T-cell (primary cell): Measurements from ENCODE around the gene ZNF732. TPM values are rescaled to one million over a fixed set of nuclear protein-coding genes. Genes with fewer than 3 reads are reported as not detected.
A peak's percentile ranks its signal among the peaks of the same experiment; 100 is the strongest.

ENCODE experiments used
- ATAC-seq, 4 experiments: fragments of 200-7000 bp in 3 of 4; fragments of 150-1000 bp in 1 of 4; cut with Tn5 transposase; replicated peaks in 1 of 4; 1 replicate in 3 of 4; 2 replicates in 1 of 4; pipeline ENCODE4 v1.10.0; 2021; ENCODE audit warnings: moderate library complexity in 3 of 4, mild to moderate bottlenecking in 2 of 4, moderate number of reproducible peaks in 1 of 4
- CTCF ChIA-PET, 2 donors: fragments of 300-600 bp; sonication (Branson Sonifier 250); formaldehyde crosslinking; loops; one replicate each; lab custom pipeline; 2022; ENCODE audit warnings: antibody characterized with exemption in 2 of 2; lab: Charles Lee
- POLR2A ChIA-PET, 2 donors: fragments of 300-600 bp; sonication (Branson Sonifier 250); formaldehyde crosslinking; loops; one replicate each; lab custom pipeline; 2022; ENCODE audit warnings: antibody characterized with exemption in 2 of 2; lab: Charles Lee
- DNase-seq, 35 experiments: peaks; one replicate each; pipeline versions ENCODE4 v3.0.0 to v3.0.0-alpha.2; 2013 to 2023
- H3K27ac ChIP-seq: one replicate; pipeline ENCODE4 v1.5.1; 2013; ENCODE audit warnings: low read length
- H3K27me3 ChIP-seq, 2 experiments: replicated peaks in 1 of 2; 1 replicate in 1 of 2; 2 replicates in 1 of 2; pipeline versions ENCODE4 v1.6.1 to v1.7.0; 2013; ENCODE audit warnings: low read length in 1 of 2, mixed read lengths in 1 of 2; ENCODE audit not compliant: control insufficient read depth in 2 of 2, insufficient read depth in 2 of 2; ENCODE audit errors: extremely low read depth in 1 of 2
- H3K36me3 ChIP-seq, 2 donors: 1 replicate in 1 of 2; 2 replicates in 1 of 2; pipeline versions ENCODE4 v1.6.1 to v1.7.0; 2013; ENCODE audit warnings: low read length in 1 of 2; ENCODE audit not compliant: control insufficient read depth in 2 of 2, insufficient read depth in 1 of 2; ENCODE audit errors: extremely low read depth in 1 of 2
- H3K4me1 ChIP-seq, 2 experiments: 1 replicate in 1 of 2; 2 replicates in 1 of 2; pipeline versions ENCODE4 v1.6.1 to v1.7.0; 2013; ENCODE audit warnings: low read length in 2 of 2, mixed read lengths in 1 of 2; ENCODE audit not compliant: insufficient read depth in 2 of 2, control insufficient read depth in 1 of 2; ENCODE audit errors: extremely low read depth in 1 of 2
- H3K4me3 ChIP-seq, 2 donors: 1 replicate in 1 of 2; 2 replicates in 1 of 2; pipeline versions ENCODE4 v1.5.1 to v1.7.0; 2013; ENCODE audit warnings: mild to moderate bottlenecking in 2 of 2, low read length in 1 of 2, moderate library complexity in 1 of 2; ENCODE audit not compliant: control insufficient read depth in 1 of 2; ENCODE audit errors: extremely low read depth in 1 of 2
- H3K9me3 ChIP-seq: 2 replicates; pipeline ENCODE4 v1.7.0; 2013
- H3K27ac Mint-ChIP-seq, 2 donors: one replicate each; pipeline ENCODE4 v1.8.0; 2020 to 2021; ENCODE audit warnings: mild to moderate bottlenecking in 2 of 2, mixed read lengths in 2 of 2
- H3K27me3 Mint-ChIP-seq, 2 donors: one replicate each; pipeline ENCODE4 v1.8.0; 2021 to 2022; ENCODE audit warnings: mixed read lengths in 2 of 2
- H3K36me3 Mint-ChIP-seq: one replicate; pipeline ENCODE4 v1.8.0; 2021; ENCODE audit warnings: mixed read lengths
- H3K4me1 Mint-ChIP-seq, 3 donors: one replicate each; pipeline ENCODE4 v1.8.0; 2020 to 2022; ENCODE audit warnings: mixed read lengths in 3 of 3, mild to moderate bottlenecking in 1 of 3
- H3K4me3 Mint-ChIP-seq, 3 donors: one replicate each; pipeline ENCODE4 v1.8.0; 2020 to 2022; ENCODE audit warnings: mild to moderate bottlenecking in 3 of 3, mixed read lengths in 3 of 3, moderate library complexity in 3 of 3
- H3K9me3 Mint-ChIP-seq, 3 donors: one replicate each; pipeline ENCODE4 v1.8.0; 2020 to 2022; ENCODE audit warnings: mixed read lengths in 3 of 3
- WGBS: methylation state at CpG from one replicate; pipeline ENCODE4 v1.1.5; 2013; ENCODE audit warnings: missing lambda C conversion rate; ENCODE audit not compliant: insufficient coverage; 5-methylcytosine and 5-hydroxymethylcytosine counted together
- total RNA-seq, 35 experiments: library from RNA in 6 of 35; stranded (reverse) in 6 of 35; fragments of 120-200 nt in 1 of 35; gene quantifications; one replicate each; pipeline versions ENCODE4 v1.2.1 to v1.2.4 and lab custom pipeline; 2013 to 2026

The ZNF732 gene
- total RNA-seq (not detected), total RNA-seq (lab: John Stamatoyannopoulos, UW) (0 to 0.09 (median 0) reads per million in 29 experiments)
- total RNA-seq (2013): 0.06 TPM

GRCh38 chr4:304969-305680 is at the start of gene ZNF732:
TSS of gene ZNF732 (minus strand) at chr4:305474. CDS start at chr4:305310, 164 bp downstream.
- Mint-ChIP-seq H3K9me3 (peaks cover 13 to 46% (median 32%) of the 10 kb centered on the region in 3 donors), H3K4me3 (peak within 1 kb of the TSS in 1 of 3 donors; percentile 19), H3K27ac (no peak within 1 kb of the TSS), H3K27me3 (peaks cover 23 to 34% of the 10 kb centered on the region in 2 donors), H3K4me1 (peaks cover 11 to 16% (median 12%) of the 10 kb centered on the region in 3 donors), H3K36me3 (peaks cover 9% of the 10 kb centered on the region)
- WGBS: 34% methylated on average over 46 of the region's 53 CpGs
- peak within 1 kb of the TSS in 1 of 2 donors; percentile 29 for H3K4me3 ChIP-seq
- CTCF ChIA-PET: no interaction called here
- H3K9me3 ChIP-seq: peaks cover 2% of the 10 kb centered on the region
- H3K36me3 ChIP-seq: no peaks in the 10 kb centered on the region
- POLR2A ChIA-PET: no interaction called here
- H3K27ac ChIP-seq: no peak within 1 kb of the TSS
- no peaks in the 10 kb centered on the region for H3K4me1 ChIP-seq
- peaks cover 4 to 18% of the 10 kb centered on the region in 2 experiments for H3K27me3 ChIP-seq
- no peak for ATAC-seq
- DNase-seq: no peak

GRCh38 chr4:340011-340410 is 34.7 kb upstream of the ZNF732 start:
- H3K9me3 ChIP-seq: peaks cover 11% of the 10 kb centered on the region
- Mint-ChIP-seq H3K9me3 (peaks cover 15 to 32% (median 28%) of the 10 kb centered on the region in 3 donors), H3K27ac (no peak overlapping the region), H3K4me1 (peaks cover 36 to 48% (median 39%) of the 10 kb centered on the region in 3 donors), H3K36me3 (peaks cover 59% of the 10 kb centered on the region), H3K27me3 (no peaks in the 10 kb centered on the region), H3K4me3 (peak overlapping the region in 2 of 3 donors; percentile 17 to 99)
- POLR2A ChIA-PET: no interaction called here
- ATAC-seq (no peak), DNase-seq (peak in 1 of 35 experiments; percentile 4)
- no peak overlapping the region for H3K27ac ChIP-seq
- H3K4me1 ChIP-seq: peaks cover 0 to 26% of the 10 kb centered on the region in 2 experiments
- H3K4me3 ChIP-seq: no peak overlapping the region
- peaks cover 0 to 15% of the 10 kb centered on the region in 2 donors for H3K36me3 ChIP-seq
- WGBS: 100% methylated on average over 2 of the region's 4 CpGs
- CTCF ChIA-PET: no interaction called here
- H3K27me3 ChIP-seq: no peaks in the 10 kb centered on the region

- Histone ChIP-seq H3K36me3 (peaks cover 0 to 5% of the 10 kb centered on the region in 2 donors), H3K27ac (no peak overlapping the region), H3K9me3 (peaks cover 11% of the 10 kb centered on the region), H3K27me3 (no peaks in the 10 kb centered on the region), H3K4me1 (peaks cover 0 to 26% of the 10 kb centered on the region in 2 experiments), H3K4me3 (peak overlapping the region; percentile 57 to 97)
- H3K27me3 Mint-ChIP-seq: no peaks in the 10 kb centered on the region
- H3K36me3 Mint-ChIP-seq: peaks cover 50% of the 10 kb centered on the region
- no peak for ATAC-seq
- H3K4me3 Mint-ChIP-seq: peak overlapping the region; percentile 99
- DNase-seq: peak in 1 of 35 experiments; percentile 9
- peaks cover 15 to 25% (median 25%) of the 10 kb centered on the region in 3 donors for H3K9me3 Mint-ChIP-seq
- ChIA-PET POLR2A (no interaction called here), CTCF (interaction anchor here in 1 of 2 donors (0.6 kb wide), 1 partner anchor 575 kb away, joined by 3 read pairs; no protein-coding TSS in a partner anchor)
- peaks cover 36 to 51% (median 39%) of the 10 kb centered on the region in 3 donors for H3K4me1 Mint-ChIP-seq
- H3K27ac Mint-ChIP-seq: peak overlapping the region in 1 of 2 donors; percentile 66
- 28% methylated on average over 6 of the region's 13 CpGs for WGBS
Observed at GRCh38 chr4:338759-339097, 33.5 kb upstream of the ZNF732 start.

GRCh38 chr4:337932-338758 is 32.9 kb upstream of the ZNF732 start:
- ChIA-PET POLR2A (interaction anchor here (0.6 to 0.8 kb wide), 2 partner anchors 20 to 136 kb away, joined by 3 to 5 read pairs; no protein-coding TSS in a partner anchor), CTCF (interaction anchor here in 1 of 2 donors (0.6 kb wide), 1 partner anchor 575 kb away, joined by 3 read pairs; no protein-coding TSS in a partner anchor)
- Mint-ChIP-seq H3K27ac (peak overlapping the region; percentile 95 to 99), H3K27me3 (no peaks in the 10 kb centered on the region), H3K4me3 (peak overlapping the region; percentile 99), H3K36me3 (peaks cover 46% of the 10 kb centered on the region), H3K9me3 (peaks cover 15 to 25% (median 25%) of the 10 kb centered on the region in 3 donors), H3K4me1 (peaks cover 36 to 51% (median 39%) of the 10 kb centered on the region in 3 donors)
- Histone ChIP-seq H3K4me3 (peak overlapping the region; percentile 57 to 97), H3K27ac (peak overlapping the region; percentile 97), H3K36me3 (peaks cover 0 to 3% of the 10 kb centered on the region in 2 donors), H3K9me3 (peaks cover 11% of the 10 kb centered on the region), H3K27me3 (no peaks in the 10 kb centered on the region), H3K4me1 (peaks cover 0 to 26% of the 10 kb centered on the region in 2 experiments)
- DNase-seq (peak in 22 of 35 experiments; percentile 4 to 67 (median 43)), ATAC-seq (peak; percentile 48 to 52 (median 50))
- WGBS: 4% methylated on average over 34 of the region's 52 CpGs

- POLR2A ChIA-PET: interaction anchor here in 1 of 2 donors (0.8 kb wide), 1 partner anchor 21 kb away, joined by 5 read pairs; no protein-coding TSS in a partner anchor
- peaks cover 15 to 25% (median 25%) of the 10 kb centered on the region in 3 donors for H3K9me3 Mint-ChIP-seq
- Histone ChIP-seq H3K27me3 (no peaks in the 10 kb centered on the region), H3K27ac (peak within 1 kb of the TSS; percentile 97), H3K4me3 (peak within 1 kb of the TSS; percentile 57 to 97), H3K36me3 (peaks cover 0 to 3% of the 10 kb centered on the region in 2 donors), H3K4me1 (peaks cover 0 to 26% of the 10 kb centered on the region in 2 experiments), H3K9me3 (peaks cover 11% of the 10 kb centered on the region)
- peak within 1 kb of the TSS; percentile 99 for H3K4me3 Mint-ChIP-seq
- H3K4me1 Mint-ChIP-seq: peaks cover 36 to 51% (median 39%) of the 10 kb centered on the region in 3 donors
- under 1% methylated on average over 43 of the region's 59 CpGs for WGBS
- CTCF ChIA-PET: no interaction called here
- ATAC-seq (peak; percentile 91 to 94 (median 92)), DNase-seq (peak; percentile 71 to 95 (median 91))
- H3K27me3 Mint-ChIP-seq: no peaks in the 10 kb centered on the region
- peak within 1 kb of the TSS; percentile 95 to 99 for H3K27ac Mint-ChIP-seq
- peaks cover 38% of the 10 kb centered on the region for H3K36me3 Mint-ChIP-seq
Observed at GRCh38 chr4:337143-337931, 32.1 kb upstream of the ZNF732 start, which contains the start of gene ZNF141. TSS of gene ZNF141 (plus strand) at chr4:337814. CDS start at chr4:337984, 170 bp downstream.
